Measurements from ENCODE around the gene HMCES.

- TF ChIP-seq, protein P1, sequence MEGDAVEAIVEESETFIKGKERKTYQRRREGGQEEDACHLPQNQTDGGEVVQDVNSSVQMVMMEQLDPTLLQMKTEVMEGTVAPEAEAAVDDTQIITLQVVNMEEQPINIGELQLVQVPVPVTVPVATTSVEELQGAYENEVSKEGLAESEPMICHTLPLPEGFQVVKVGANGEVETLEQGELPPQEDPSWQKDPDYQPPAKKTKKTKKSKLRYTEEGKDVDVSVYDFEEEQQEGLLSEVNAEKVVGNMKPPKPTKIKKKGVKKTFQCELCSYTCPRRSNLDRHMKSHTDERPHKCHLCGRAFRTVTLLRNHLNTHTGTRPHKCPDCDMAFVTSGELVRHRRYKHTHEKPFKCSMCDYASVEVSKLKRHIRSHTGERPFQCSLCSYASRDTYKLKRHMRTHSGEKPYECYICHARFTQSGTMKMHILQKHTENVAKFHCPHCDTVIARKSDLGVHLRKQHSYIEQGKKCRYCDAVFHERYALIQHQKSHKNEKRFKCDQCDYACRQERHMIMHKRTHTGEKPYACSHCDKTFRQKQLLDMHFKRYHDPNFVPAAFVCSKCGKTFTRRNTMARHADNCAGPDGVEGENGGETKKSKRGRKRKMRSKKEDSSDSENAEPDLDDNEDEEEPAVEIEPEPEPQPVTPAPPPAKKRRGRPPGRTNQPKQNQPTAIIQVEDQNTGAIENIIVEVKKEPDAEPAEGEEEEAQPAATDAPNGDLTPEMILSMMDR (IDR thresholded peaks at IDR 0.05), result no peak
- no peak for TF ChIP-seq POLR2A (IDR thresholded peaks at IDR 0.05)
Measured at GRCh38 chr3:129239991-129240390, 38.7 kb upstream of the HMCES start.
